Ectodermal cell (in vitro differentiated cells): ENCODE measurements around the gene B3GNT3.
"Not testable (repeated sequence)": the region's sequence is repeated elsewhere in the genome, so short reads cannot be mapped to it uniquely, and the experiment has no call there.

Source experiments
- H3K27ac ChIP-seq: 2 replicates; pipeline ENCODE4 v1.7.0; 2013; ENCODE audit warnings: mild to moderate bottlenecking, low read depth, low read length; ENCODE audit not compliant: insufficient read depth, poor library complexity, severe bottlenecking
- H3K27me3 ChIP-seq: 2 replicates; pipeline ENCODE4 v1.7.0; 2013; ENCODE audit warnings: mild to moderate bottlenecking, low read length; ENCODE audit not compliant: insufficient read depth, control insufficient read depth, poor library complexity, severe bottlenecking
- H3K36me3 ChIP-seq: one replicate; pipeline ENCODE4 v1.7.0; 2013; ENCODE audit warnings: low read length; ENCODE audit not compliant: control insufficient read depth, insufficient read depth
- H3K4me1 ChIP-seq: one replicate; pipeline ENCODE4 v1.7.0; 2013; ENCODE audit warnings: low read length; ENCODE audit not compliant: control insufficient read depth, insufficient read depth
- H3K4me3 ChIP-seq: 2 replicates; pipeline ENCODE4 v1.7.0; 2013; ENCODE audit warnings: low read depth, low read length, control low read depth; ENCODE audit not compliant: insufficient read depth
- H3K9me3 ChIP-seq: 2 replicates; pipeline ENCODE4 v1.7.0; 2013; ENCODE audit warnings: mild to moderate bottlenecking, low read length, moderate library complexity; ENCODE audit not compliant: control insufficient read depth
- WGBS, 2 experiments: methylation state at CpG; one replicate each; pipeline ENCODE4 v1.1.7; 2013; ENCODE audit warnings: missing lambda C conversion rate in 2 of 2; 5-methylcytosine and 5-hydroxymethylcytosine counted together

Gene B3GNT3

GRCh38 chr19:17796838-17797423 lies 2.0 kb downstream of the B3GNT3 start:
- no peaks in the 10 kb centered on the region for H3K9me3 ChIP-seq
- peaks cover 37% of the 10 kb centered on the region for H3K27me3 ChIP-seq
- no peak overlapping the region for H3K27ac ChIP-seq
- H3K4me3 ChIP-seq = no peak overlapping the region
- WGBS, 2 experiments = 85% methylated on average over 1 of the region's 1 CpG
- no peaks in the 10 kb centered on the region for H3K36me3 ChIP-seq
- H3K4me1 ChIP-seq = no peaks in the 10 kb centered on the region

- Histone ChIP-seq H3K27me3 (peaks cover 37% of the 10 kb centered on the region), H3K27ac (no peak overlapping the region), H3K4me1 (no peaks in the 10 kb centered on the region), H3K9me3 (no peaks in the 10 kb centered on the region), H3K36me3 (no peaks in the 10 kb centered on the region), H3K4me3 (no peak overlapping the region)
- 83 to 85% methylated on average over 11 of the region's 11 CpGs for WGBS, 2 experiments
These were observed 2.7 kb downstream of the B3GNT3 start for GRCh38 chr19:17797424-17798201.

- not testable (repeated sequence) for H3K4me1 ChIP-seq, H3K4me3 ChIP-seq, H3K36me3 ChIP-seq, H3K27ac ChIP-seq, H3K9me3 ChIP-seq
- peaks cover 37% of the 10 kb centered on the region for H3K27me3 ChIP-seq
- WGBS, 2 experiments = 89 to 90% methylated on average over 3 of the region's 3 CpGs
These were observed 3.7 kb downstream of the B3GNT3 start for GRCh38 chr19:17798599-17798998.

DNA sequence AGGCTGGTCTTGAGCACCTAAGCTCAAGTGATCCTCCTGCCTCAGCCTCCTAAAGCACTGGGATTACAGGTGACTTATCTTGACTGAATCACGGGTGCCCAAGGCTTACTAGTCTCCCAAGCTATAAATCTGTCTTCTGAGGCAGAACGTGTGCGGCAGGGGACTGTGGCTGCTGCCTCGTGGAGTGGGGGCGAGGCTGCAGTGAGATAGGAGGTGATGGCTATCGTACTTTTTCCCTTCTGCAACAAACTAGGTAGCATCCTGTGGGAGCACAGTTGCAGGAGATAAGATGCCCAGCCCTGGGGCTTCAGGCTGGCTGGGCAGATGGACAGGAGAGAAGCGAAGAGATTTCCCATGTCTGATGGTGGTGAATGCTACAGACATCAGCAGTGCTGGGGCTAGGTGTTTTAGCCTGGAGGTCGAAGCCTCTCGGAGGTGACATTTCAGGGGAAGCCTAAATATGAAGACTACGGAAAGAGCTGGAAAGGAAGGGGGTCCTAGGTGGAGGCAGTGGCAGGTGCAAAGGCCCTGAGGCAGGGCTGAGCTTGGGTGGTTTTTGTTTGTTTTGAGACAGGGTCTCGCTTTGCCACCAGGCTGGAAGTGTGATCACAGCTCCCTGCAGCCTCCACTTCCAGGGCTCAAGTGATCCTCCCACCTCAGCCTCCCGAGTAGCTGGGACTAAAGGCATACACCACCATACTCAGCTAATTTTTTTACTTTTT lies 7.4 kb downstream of the B3GNT3 start:
- H3K9me3 ChIP-seq = no peaks in the 10 kb centered on the region
- no peak overlapping the region for H3K27ac ChIP-seq
- H3K36me3 ChIP-seq = no peaks in the 10 kb centered on the region
- no peak overlapping the region for H3K4me3 ChIP-seq
- peaks cover 5% of the 10 kb centered on the region for H3K27me3 ChIP-seq
- H3K4me1 ChIP-seq = no peaks in the 10 kb centered on the region
- WGBS, 2 experiments = 90% methylated on average over 12 of the region's 12 CpGs

- no peaks in the 10 kb centered on the region for H3K27me3 ChIP-seq
- H3K4me1 ChIP-seq = no peaks in the 10 kb centered on the region
- no peak overlapping the region for H3K27ac ChIP-seq
- no peaks in the 10 kb centered on the region for H3K9me3 ChIP-seq
- H3K36me3 ChIP-seq = no peaks in the 10 kb centered on the region
- H3K4me3 ChIP-seq = no peak overlapping the region
- 84 to 88% methylated on average over 14 of the region's 14 CpGs for WGBS, 2 experiments
These were observed 8.4 kb downstream of the B3GNT3 start for GRCh38 chr19:17803264-17803896.

DNA sequence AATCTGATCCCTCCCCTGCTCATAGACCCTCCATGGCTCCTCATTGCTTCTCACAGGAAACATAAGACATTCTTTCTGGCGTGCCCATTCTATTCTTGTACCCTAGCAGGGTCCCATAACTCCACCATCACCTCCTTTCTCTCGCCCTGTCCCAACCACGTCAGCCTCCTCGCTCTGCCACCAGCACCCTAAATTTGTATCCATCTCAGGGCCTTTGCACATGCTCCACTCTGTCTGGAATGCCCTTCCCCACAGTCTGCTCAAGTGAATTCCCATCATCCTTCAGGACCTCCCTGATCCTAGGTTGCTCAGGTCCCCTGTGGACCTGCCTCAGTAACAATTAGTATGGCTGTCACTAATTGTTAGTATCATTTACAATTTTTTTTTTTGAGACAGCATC lies 10.5 kb downstream of the B3GNT3 start:
- Histone ChIP-seq H3K36me3 (no peaks in the 10 kb centered on the region), H3K9me3 (no peaks in the 10 kb centered on the region), H3K4me1 (no peaks in the 10 kb centered on the region), H3K27ac (no peak overlapping the region), H3K4me3 (no peak overlapping the region), H3K27me3 (no peaks in the 10 kb centered on the region)
- WGBS, 2 experiments = 90 to 93% methylated on average over 4 of the region's 4 CpGs

DNA sequence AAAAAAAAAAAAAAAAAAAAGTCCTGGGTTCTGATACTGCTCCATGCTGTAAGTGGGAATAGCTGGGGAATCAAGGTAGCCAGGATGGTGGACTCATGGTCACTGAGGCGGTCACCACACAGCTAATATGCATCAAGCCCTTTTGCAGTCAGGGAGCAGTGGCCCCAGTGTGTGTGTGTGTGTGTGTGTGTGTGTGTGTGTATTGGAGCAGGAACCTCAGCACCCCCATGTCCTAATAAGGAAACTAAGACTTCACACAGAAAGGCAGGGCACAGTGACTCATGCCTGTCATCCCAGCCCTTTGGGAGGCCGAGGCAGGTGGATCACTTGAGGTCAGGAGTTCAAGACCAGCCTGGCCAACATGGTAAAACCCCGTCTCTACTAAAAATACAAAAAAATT lies 12.0 kb downstream of the B3GNT3 start:
- Histone ChIP-seq H3K4me3 (no peak overlapping the region), H3K27me3 (no peaks in the 10 kb centered on the region), H3K4me1 (no peaks in the 10 kb centered on the region), H3K36me3 (no peaks in the 10 kb centered on the region), H3K27ac (no peak overlapping the region), H3K9me3 (no peaks in the 10 kb centered on the region)
- WGBS, 2 experiments = 80 to 89% methylated on average over 3 of the region's 3 CpGs

DNA sequence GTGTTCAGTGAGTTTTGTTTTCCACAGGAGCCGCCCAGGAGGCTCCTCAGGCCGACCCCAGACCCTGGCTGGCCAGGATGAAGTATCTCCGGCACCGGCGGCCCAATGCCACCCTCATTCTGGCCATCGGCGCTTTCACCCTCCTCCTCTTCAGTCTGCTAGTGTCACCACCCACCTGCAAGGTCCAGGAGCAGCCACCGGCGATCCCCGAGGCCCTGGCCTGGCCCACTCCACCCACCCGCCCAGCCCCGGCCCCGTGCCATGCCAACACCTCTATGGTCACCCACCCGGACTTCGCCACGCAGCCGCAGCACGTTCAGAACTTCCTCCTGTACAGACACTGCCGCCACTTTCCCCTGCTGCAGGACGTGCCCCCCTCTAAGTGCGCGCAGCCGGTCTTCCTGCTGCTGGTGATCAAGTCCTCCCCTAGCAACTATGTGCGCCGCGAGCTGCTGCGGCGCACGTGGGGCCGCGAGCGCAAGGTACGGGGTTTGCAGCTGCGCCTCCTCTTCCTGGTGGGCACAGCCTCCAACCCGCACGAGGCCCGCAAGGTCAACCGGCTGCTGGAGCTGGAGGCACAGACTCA lies 12.9 kb downstream of the B3GNT3 start:
- no peaks in the 10 kb centered on the region for H3K9me3 ChIP-seq
- no peak overlapping the region for H3K4me3 ChIP-seq
- no peak overlapping the region for H3K27ac ChIP-seq
- no peaks in the 10 kb centered on the region for H3K27me3 ChIP-seq
- WGBS, 2 experiments = 94 to 96% methylated on average over 38 of the region's 38 CpGs
- no peaks in the 10 kb centered on the region for H3K36me3 ChIP-seq
- H3K4me1 ChIP-seq = no peaks in the 10 kb centered on the region

DNA sequence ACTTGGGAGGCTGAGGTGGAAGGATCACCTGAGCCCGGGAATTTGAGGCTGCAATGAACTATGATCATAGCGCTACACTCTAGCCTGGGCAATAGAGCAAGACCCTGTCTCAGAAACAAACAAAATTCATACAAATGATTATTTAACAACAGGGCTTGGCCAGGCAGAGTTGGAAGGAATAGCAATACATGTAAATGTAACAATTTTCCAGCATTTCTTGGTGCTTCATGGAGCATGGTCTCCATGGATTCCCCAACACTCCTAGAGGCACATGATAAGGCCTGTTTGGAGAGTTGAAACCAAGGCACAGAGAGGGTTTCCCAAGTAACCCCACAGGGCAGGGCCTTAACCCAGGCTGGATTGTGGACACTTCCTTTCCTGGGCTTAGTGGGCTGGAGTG lies 16.2 kb downstream of the B3GNT3 start:
- H3K4me1 ChIP-seq = no peaks in the 10 kb centered on the region
- WGBS, 2 experiments = 87 to 91% methylated on average over 1 to 2 of the region's 2 CpGs

DNA sequence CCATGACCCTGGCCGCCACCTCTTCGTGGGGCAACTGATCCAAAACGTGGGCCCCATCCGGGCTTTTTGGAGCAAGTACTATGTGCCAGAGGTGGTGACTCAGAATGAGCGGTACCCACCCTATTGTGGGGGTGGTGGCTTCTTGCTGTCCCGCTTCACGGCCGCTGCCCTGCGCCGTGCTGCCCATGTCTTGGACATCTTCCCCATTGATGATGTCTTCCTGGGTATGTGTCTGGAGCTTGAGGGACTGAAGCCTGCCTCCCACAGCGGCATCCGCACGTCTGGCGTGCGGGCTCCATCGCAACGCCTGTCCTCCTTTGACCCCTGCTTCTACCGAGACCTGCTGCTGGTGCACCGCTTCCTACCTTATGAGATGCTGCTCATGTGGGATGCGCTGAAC lies 16.7 kb downstream of the B3GNT3 start:
- 91 to 92% methylated on average over 20 of the region's 20 CpGs for WGBS, 2 experiments
- Histone ChIP-seq H3K27ac (no peak overlapping the region), H3K27me3 (no peaks in the 10 kb centered on the region), H3K9me3 (no peaks in the 10 kb centered on the region), H3K36me3 (no peaks in the 10 kb centered on the region), H3K4me1 (no peaks in the 10 kb centered on the region), H3K4me3 (no peak overlapping the region)

More for the DNA sequence above, 16.2 kb downstream of the B3GNT3 start:
- H3K4me3 ChIP-seq = no peak overlapping the region
- no peaks in the 10 kb centered on the region for H3K9me3 ChIP-seq
- H3K36me3 ChIP-seq = no peaks in the 10 kb centered on the region
- H3K27me3 ChIP-seq = no peaks in the 10 kb centered on the region
- no peak overlapping the region for H3K27ac ChIP-seq
